22Rv1 (cell line): ENCODE measurements around the gene FHL1.

Experiments used
- ZFX ChIP-seq: fragments of 450-650 bp; IDR thresholded peaks from 2 replicates; pipeline ENCODE4 v1.6.1; 2017; ENCODE audit warnings: antibody characterized with exemption, borderline replicate concordance
- TF ChIP-seq, protein P1 (sequence below): fragments of 450-650 bp; IDR thresholded peaks from 2 replicates; pipeline ENCODE4 v1.5.1; 2017; ENCODE audit warnings: mild to moderate bottlenecking

DNA sequence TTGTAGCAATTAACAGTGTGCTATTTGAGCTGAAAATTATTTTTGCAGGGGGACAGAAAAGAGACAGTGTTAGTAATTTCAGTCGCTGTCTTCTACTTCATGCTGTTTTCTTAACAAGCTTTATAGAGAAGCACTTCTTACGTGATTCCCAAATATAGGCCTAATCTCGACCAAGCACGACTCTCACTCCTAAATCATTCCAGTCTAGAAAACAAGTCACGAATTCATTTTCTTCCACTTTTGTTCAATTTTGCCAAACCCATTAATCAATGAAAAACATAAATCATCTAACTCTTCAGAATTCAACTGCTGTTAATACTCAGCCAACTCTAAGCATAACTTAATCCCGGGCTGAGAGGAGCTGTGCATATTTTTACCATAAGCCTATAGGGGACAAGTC, 21.0 kb upstream of the FHL1 start:
- TF ChIP-seq, protein P1, sequence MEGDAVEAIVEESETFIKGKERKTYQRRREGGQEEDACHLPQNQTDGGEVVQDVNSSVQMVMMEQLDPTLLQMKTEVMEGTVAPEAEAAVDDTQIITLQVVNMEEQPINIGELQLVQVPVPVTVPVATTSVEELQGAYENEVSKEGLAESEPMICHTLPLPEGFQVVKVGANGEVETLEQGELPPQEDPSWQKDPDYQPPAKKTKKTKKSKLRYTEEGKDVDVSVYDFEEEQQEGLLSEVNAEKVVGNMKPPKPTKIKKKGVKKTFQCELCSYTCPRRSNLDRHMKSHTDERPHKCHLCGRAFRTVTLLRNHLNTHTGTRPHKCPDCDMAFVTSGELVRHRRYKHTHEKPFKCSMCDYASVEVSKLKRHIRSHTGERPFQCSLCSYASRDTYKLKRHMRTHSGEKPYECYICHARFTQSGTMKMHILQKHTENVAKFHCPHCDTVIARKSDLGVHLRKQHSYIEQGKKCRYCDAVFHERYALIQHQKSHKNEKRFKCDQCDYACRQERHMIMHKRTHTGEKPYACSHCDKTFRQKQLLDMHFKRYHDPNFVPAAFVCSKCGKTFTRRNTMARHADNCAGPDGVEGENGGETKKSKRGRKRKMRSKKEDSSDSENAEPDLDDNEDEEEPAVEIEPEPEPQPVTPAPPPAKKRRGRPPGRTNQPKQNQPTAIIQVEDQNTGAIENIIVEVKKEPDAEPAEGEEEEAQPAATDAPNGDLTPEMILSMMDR = no peak
- no peak for TF ChIP-seq ZFX
